Ammon's horn (tissue), 1 donor: ENCODE measurements around the gene ECD.
"Not testable (repeated sequence)": the region's sequence is repeated elsewhere in the genome, so short reads cannot be mapped to it uniquely, and the experiment has no call there.

Experiments
- DNase-seq: peaks from one replicate; pipeline ENCODE4 v3.0.0-alpha.2; 2016; ENCODE audit warnings: low spot score

The ECD gene

GRCh38 chr10:73159038-73159648, 8.7 kb downstream of the ECD start:
- DNase-seq = peak; percentile 54

DNA sequence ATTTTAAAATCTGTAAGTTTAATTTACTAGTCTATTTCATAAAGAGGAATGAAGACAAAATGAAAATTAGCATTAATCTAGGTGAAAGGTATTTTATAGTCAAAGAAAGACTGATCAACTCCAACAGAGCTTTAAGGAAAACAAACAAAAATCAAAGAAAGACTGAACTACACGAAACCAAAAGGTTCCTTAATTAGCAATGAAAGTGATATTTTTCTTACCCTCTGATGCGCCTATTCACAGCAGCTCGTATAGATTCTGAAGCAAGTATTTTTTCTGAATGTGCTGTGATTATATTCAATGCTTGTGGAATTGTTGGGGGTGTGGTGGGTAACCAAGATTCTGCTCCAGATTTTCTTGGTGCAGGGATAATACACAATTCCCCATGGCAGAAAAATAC, 11.8 kb downstream of the ECD start:
- DNase-seq = no peak

DNA sequence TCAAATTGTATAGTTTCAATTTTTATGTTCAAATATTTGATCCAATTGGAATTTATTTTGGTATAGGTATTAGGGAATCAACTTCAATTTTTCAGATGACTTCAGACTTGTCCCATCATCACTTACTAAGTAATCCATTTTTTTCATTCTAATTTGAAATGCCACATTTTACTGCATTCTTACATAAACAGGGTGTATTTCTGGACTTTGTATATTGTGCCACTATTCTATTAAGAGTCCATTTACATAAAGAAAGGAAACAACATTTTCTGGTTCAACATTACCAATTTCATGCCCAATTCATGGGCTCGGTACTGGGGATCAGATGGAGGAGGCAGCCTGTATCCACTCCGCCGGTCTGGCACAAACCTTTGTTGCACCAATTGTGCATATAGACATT, 15.8 kb downstream of the ECD start:
- DNase-seq = no peak

- not testable (repeated sequence) for DNase-seq
Measured at GRCh38 chr10:73150633-73151413, 17.0 kb downstream of the ECD start.

DNA sequence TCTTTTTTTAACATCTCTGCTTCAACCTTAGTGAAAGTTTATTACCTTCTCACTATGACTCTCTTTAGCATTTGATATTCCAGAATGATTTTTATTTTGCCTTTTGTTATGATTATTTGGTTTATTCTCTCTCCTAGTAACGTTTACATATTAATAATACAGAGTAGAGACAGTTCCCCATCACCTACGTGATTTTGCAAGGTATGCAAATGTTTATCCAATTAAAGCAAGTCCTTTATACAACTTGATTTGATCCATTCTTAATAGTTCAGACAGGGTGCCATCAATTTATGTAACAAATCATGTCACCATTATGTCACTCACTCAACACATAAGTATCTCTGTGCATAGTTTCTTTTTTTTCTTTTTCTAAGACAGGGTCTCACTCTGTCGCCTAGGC, 26.2 kb downstream of the ECD start:
- DNase-seq = no peak

DNA sequence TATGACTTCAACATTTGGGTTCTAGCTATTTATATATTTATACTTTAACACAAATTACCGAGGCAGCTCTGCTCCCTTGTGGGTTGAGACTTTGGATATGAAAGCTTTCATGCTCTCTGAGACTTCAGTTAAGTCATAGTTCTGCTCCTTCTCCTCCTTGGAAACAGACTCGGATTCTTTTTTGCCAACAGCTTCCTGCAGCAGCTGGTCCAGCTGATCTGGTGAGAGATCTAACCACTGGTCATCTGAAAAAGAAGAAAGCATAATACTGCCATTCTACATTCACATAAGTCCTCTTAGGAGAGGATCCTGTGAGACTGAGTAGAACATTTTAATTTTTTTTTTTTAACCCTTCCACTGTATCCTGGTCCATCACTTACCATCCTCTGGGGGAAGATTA, 28.6 kb downstream of the ECD start:
- no peak for DNase-seq

DNA sequence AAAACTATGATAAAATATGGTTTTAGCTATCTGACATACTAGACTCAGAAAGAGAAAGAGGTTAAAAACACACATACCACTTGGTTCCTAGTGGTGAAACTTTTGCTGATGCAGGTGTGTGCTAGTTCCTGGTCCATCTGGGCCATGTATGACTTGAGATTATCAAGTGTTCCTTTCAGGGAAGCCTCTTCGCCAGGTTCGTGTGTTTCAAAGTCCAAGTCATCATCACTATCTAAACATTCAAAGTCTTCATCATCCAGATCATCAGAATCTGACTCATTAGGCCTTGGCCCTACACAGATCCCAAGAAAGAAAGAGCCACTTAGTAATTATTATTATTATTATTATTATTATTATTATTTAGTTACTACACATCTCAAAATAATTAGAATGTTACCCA, 31.2 kb downstream of the ECD start:
- DNase-seq = no peak

DNA sequence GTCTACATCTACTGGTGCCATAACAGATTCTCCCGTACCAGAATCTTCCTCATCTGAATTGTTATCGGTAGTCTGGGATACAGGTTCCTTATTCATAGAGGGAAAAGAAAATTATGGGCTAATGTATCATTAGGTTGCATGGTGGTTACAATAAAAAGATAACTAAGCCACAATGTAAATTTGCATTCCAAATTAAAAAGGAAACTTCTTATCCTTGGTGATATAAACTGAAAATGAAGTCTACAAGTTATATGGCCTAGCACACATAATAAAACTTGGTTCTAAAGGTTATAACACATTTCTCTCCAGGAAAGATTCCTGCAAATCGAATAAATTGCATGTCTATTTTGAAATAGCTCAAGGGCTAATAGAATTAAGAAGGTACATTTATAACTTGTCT, 33.1 kb downstream of the ECD start:
- DNase-seq = no peak

- no peak for DNase-seq
Measured at GRCh38 chr10:73131913-73132686, 35.7 kb downstream of the ECD start.

DNA sequence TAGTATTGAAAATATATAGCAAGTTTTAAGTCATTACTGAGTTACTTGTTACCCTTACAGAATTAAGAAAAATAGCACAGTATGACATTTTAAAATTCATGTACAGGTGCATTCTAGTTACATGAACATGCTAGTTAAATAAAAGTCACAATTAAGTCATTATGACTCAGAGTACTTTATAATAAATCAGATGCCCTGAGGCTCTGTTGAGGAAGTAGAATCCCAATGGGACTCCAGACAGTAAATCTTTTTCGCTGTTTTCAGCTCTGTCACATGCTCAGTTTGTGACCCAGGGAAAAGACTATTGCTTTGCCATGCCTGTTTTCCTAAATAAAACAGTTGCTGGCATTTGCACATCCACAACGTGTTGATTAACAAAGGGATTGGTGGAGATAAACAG, 36.5 kb downstream of the ECD start:
- no peak for DNase-seq

DNA sequence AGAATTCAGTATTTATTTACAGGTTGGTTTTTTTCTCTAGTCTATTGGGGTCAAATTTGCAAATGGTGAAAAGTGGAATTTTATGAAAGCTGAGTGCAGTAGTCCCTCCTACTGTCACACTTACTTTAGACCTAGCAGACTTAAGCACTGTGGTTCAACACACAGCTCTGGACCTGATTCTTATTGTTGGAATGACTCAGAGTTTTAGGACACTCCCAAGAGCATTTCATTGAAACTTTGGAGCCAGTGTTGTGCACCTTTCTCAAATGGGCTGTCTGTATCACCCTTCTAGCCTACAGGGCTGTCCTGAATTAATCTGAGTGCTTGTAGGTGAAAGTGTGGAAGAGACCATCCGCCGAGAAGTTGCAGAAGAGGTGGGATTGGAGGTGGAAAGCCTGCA, 41.5 kb downstream of the ECD start:
- no peak for DNase-seq

DNA sequence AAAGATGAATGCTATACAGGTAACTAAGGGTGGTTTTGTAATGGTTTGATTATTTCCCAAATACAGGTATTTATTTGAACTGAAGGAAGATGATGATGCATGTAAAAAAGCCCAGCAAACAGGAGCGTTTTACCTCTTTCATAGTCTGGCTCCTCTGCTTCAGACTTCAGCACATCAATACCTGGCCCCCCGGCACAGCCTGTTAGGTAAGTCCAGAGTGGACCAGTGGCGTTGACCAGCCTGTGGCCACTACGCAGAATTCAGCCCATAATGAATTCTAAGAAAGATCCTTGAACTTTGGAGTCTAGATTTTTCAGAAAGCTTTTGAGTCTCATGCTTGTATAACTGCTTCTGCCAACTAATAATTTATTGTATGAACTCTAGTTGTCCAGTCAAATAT, 47.9 kb downstream of the ECD start:
- no peak for DNase-seq

- no peak for DNase-seq
Measured at GRCh38 chr10:73119457-73119856, 48.4 kb downstream of the ECD start.

GRCh38 chr10:73117976-73118743, 49.6 kb downstream of the ECD start:
- DNase-seq = no peak

DNA sequence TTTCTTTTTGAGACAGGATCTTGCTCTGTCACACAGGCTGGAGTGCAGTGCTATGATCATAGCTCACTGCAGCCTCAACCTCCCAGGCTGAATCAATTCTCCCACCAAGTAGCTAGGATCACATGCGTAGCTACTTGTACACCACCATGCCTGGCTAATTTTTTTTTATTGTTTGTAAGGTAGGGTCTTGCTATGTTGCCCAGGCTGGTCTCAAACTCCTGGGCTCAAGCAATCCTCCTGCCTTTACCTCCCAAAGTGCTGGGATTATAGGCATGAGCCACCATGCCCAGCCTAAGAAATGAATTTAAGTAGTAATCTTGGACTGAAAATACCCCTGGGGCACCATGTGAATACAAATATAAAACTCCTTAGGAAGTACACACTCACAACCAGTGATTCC, 51.8 kb downstream of the ECD start:
- no peak for DNase-seq

DNA sequence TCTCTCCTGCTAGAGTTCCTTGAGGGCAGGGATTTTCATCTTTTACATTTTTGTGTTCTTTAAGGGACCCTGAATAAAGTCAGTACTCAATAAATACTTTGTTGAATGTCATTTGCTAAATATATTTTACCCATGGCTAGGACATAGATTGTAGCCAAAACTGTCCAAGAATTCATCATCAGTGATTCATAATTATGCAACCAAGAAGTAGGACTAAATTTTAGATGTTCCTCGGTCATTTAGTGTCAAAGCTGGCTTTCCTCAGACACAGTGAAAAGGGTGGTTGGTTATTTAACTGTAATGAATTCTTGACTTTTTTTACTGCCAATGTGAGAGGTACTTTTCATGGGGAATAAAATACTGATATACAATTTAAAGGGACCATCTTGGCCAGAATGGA, 54.3 kb downstream of the ECD start:
- no peak for DNase-seq

- not testable (repeated sequence) for DNase-seq
Measured at GRCh38 chr10:73112032-73112431, 55.8 kb downstream of the ECD start.

- peak; percentile 93 for DNase-seq
Measured at GRCh38 chr10:73110345-73110849, 57.4 kb downstream of the ECD start, which contains the start of gene NUDT13. TSS of gene NUDT13 (plus strand) at chr10:73110455. CDS start at chr10:73114366, 3,911 bp downstream.

DNA sequence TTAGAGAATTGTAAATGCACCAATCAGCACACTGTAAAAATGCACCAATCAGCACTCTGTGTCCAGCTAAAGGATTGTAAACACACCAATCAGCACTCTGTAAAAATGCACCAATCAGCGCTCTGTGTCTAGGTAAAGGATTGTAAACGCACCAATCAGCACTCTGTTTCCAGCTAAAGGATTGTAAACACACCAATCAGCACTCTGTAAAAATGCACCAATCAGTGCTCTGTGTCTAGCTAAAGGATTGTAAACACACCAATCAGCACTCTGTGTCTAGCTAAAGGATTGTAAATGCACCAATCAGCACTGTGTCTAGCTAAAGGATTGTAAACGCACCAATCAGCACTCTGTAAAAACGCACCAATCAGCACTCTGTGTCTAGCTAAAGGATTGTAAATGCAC, 58.6 kb downstream of the ECD start:
- not testable (repeated sequence) for DNase-seq

DNA sequence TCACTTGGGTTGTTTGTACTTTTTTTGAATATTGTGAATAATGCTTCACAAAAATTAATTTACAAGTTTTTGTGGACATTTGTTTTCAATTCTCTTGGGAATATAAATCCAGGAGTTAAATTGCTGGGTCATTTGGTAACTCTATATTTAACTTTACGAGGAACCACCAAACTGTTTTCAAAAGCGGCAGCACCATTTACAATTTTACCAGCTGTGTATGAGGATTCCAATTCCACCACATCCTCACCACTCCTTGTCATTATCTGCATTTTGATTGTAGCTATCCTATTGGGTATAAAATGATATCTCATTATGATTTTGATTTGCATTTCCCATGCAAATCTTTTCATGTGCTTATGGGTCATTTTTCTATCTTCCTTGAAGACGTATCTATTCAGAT, 61.5 kb downstream of the ECD start:
- DNase-seq = no peak

GRCh38 chr10:73099141-73099540, 68.7 kb downstream of the ECD start:
- no peak for DNase-seq

DNA sequence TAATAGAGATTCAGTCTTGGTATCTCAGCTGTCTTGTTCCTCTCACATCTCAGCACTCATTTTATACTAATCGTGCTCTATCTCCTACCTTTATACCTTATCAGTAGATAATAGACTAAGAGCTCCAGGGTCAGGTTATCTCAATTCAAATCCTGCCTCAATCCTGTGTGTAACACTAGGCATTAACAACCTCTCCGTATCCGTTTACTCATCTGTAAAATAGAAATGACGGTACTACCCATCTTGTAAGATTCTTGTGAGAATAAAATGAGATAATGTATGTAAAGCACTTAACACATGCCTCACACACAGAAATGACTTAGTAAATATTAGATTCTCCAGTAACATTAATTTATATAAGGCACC, 70.5 kb downstream of the ECD start:
- no peak for DNase-seq
